Astrocyte of the spinal cord (primary cell): Measurements from ENCODE around the gene TSHR.

ENCODE experiments used
- DNase-seq: peaks from one replicate; pipeline ENCODE4 v3.0.0; 2011; ENCODE audit warnings: low read depth, low spot score
- H3K4me3 ChIP-seq: 2 replicates; pipeline ENCODE4 v1.5.1; 2011; ENCODE audit warnings: low read depth, mild to moderate bottlenecking, low read length, moderate library complexity
- CTCF ChIP-seq: IDR thresholded peaks from 2 replicates; pipeline ENCODE4 v1.5.1; 2012; ENCODE audit warnings: low read depth, mild to moderate bottlenecking, low read length, inconsistent platforms
- in situ Hi-C: cut with HindIII; loops from 2 replicates; pipeline ENCODE4 v1.10.0; 2017; ENCODE audit warnings: low sequenced_read_pairs

TSHR gene

GRCh38 chr14:81004575-81004974 lies 49.2 kb downstream of the TSHR start:
- no peak overlapping the region for H3K4me3 ChIP-seq
- DNase-seq, result no peak
- in situ Hi-C loops, result no loop called here
- no peak for TF ChIP-seq CTCF

- no peak for DNase-seq
- in situ Hi-C loops, result no loop called here
- H3K4me3 ChIP-seq, result no peak overlapping the region
- TF ChIP-seq CTCF, result no peak
Measured at GRCh38 chr14:81005540-81006228, 50.3 kb downstream of the TSHR start.

GRCh38 chr14:81006266-81006665 lies 50.8 kb downstream of the TSHR start:
- DNase-seq, result no peak
- no peak for TF ChIP-seq CTCF
- in situ Hi-C loops, result no loop called here
- no peak overlapping the region for H3K4me3 ChIP-seq

- no peak overlapping the region for H3K4me3 ChIP-seq
- in situ Hi-C loops, result no loop called here
- TF ChIP-seq CTCF, result no peak
- DNase-seq, result no peak
Measured at GRCh38 chr14:81007131-81007530, 51.7 kb downstream of the TSHR start.

- no peak for TF ChIP-seq CTCF
Measured at GRCh38 chr14:81009346-81009745, 53.9 kb downstream of the TSHR start.

GRCh38 chr14:81018251-81018650 lies 62.8 kb downstream of the TSHR start:
- no peak for DNase-seq
- in situ Hi-C loops, result no loop called here
- no peak overlapping the region for H3K4me3 ChIP-seq
- TF ChIP-seq CTCF, result no peak

More at GRCh38 chr14:81009346-81009745, 53.9 kb downstream of the TSHR start:
- in situ Hi-C loops, result no loop called here
- DNase-seq, result no peak
- H3K4me3 ChIP-seq, result no peak overlapping the region
